ENCODE measurements around the gene TMPRSS11B.
"Not testable (repeated sequence)": the region's sequence is repeated elsewhere in the genome, so short reads cannot be mapped to it uniquely, and the experiment has no call there.

TMPRSS11B gene

GRCh38 chr4:68245594-68245993 lies at the start of gene TMPRSS11B:
TMPRSS11B (minus strand) TSS chr4:68245694; CDS start chr4:68245558, 136 bp downstream.
- no peak for DNase-seq

- DNase-seq = no peak
Observed at GRCh38 chr4:68291256-68291655, 45.8 kb upstream of the TMPRSS11B start.

GRCh38 chr4:68288393-68288740 lies 42.9 kb upstream of the TMPRSS11B start:
- DNase-seq = no peak

GRCh38 chr4:68287704-68288392 lies 42.4 kb upstream of the TMPRSS11B start:
- DNase-seq = no peak

- no peak for DNase-seq
Observed at GRCh38 chr4:68283714-68284113, 38.2 kb upstream of the TMPRSS11B start.

GRCh38 chr4:68283095-68283494 lies 37.6 kb upstream of the TMPRSS11B start:
- DNase-seq = no peak

- DNase-seq = not testable (repeated sequence)
Observed at GRCh38 chr4:68281796-68282740, 36.6 kb upstream of the TMPRSS11B start.

GRCh38 chr4:68278029-68278428 lies 32.5 kb upstream of the TMPRSS11B start:
- no peak for DNase-seq

- DNase-seq = no peak
Observed at GRCh38 chr4:68277627-68278026, 32.1 kb upstream of the TMPRSS11B start.

GRCh38 chr4:68272860-68273259 lies 27.4 kb upstream of the TMPRSS11B start:
- no peak for DNase-seq

GRCh38 chr4:68272380-68272779 lies 26.9 kb upstream of the TMPRSS11B start:
- DNase-seq = no peak

GRCh38 chr4:68271851-68272357 lies 26.4 kb upstream of the TMPRSS11B start:
- no peak for DNase-seq

- DNase-seq = no peak
Observed at GRCh38 chr4:68267433-68267944, 22.0 kb upstream of the TMPRSS11B start.

GRCh38 chr4:68264875-68265565 lies 19.5 kb upstream of the TMPRSS11B start:
- DNase-seq = no peak

- no peak for DNase-seq
Observed at GRCh38 chr4:68259191-68259590, 13.7 kb upstream of the TMPRSS11B start.

- no peak for DNase-seq
Observed at GRCh38 chr4:68257719-68258118, 12.2 kb upstream of the TMPRSS11B start.

GRCh38 chr4:68256284-68256683 lies 10.8 kb upstream of the TMPRSS11B start:
- DNase-seq = no peak

- no peak for DNase-seq
Observed at GRCh38 chr4:68250151-68250930, 4.8 kb upstream of the TMPRSS11B start.

- DNase-seq = no peak
Observed at GRCh38 chr4:68249434-68249833, 3.9 kb upstream of the TMPRSS11B start.

- no peak for DNase-seq
Observed at GRCh38 chr4:68240620-68241019, 4.9 kb downstream of the TMPRSS11B start.

GRCh38 chr4:68228568-68228967 lies 16.9 kb downstream of the TMPRSS11B start:
- no peak for DNase-seq

- DNase-seq = no peak
Observed at GRCh38 chr4:68218044-68218443, 27.4 kb downstream of the TMPRSS11B start.
